Fibroblast of lung (primary cell): ENCODE data around the gene SLC16A6.

Source experiments
- EZH2 ChIP-seq: IDR thresholded peaks from 2 replicates; pipeline ENCODE4 v1.5.1; 2012; ENCODE audit warnings: low read length, control low read depth, mild to moderate bottlenecking; ENCODE audit errors: missing control alignments
- TF ChIP-seq, protein P1 (sequence below), 2 donors: IDR thresholded peaks in 1 of 2; conservative IDR thresholded peaks in 1 of 2; 1 replicate in 1 of 2; 2 replicates in 1 of 2; pipeline ENCODE4 v1.5.1; 2011 to 2012; ENCODE audit warnings: low read length in 2 of 2, control low read depth in 1 of 2, inconsistent platforms in 1 of 2, low read depth in 1 of 2, mild to moderate bottlenecking in 1 of 2

GRCh38 chr17:68222606-68223005, 68.3 kb downstream of the SLC16A6 start:
- TF ChIP-seq, protein P1, sequence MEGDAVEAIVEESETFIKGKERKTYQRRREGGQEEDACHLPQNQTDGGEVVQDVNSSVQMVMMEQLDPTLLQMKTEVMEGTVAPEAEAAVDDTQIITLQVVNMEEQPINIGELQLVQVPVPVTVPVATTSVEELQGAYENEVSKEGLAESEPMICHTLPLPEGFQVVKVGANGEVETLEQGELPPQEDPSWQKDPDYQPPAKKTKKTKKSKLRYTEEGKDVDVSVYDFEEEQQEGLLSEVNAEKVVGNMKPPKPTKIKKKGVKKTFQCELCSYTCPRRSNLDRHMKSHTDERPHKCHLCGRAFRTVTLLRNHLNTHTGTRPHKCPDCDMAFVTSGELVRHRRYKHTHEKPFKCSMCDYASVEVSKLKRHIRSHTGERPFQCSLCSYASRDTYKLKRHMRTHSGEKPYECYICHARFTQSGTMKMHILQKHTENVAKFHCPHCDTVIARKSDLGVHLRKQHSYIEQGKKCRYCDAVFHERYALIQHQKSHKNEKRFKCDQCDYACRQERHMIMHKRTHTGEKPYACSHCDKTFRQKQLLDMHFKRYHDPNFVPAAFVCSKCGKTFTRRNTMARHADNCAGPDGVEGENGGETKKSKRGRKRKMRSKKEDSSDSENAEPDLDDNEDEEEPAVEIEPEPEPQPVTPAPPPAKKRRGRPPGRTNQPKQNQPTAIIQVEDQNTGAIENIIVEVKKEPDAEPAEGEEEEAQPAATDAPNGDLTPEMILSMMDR (conservative IDR thresholded peaks at IDR 0.05 in 1 of 2, IDR thresholded peaks at IDR 0.05 in 1 of 2; ENCODE audit: low read depth in 1 of 2, low read length in 2 of 2) = no peak
- TF ChIP-seq EZH2 = no peak
